Stimulated activated CD8-positive, alpha-beta memory T cell treated with anti-CD3 and anti-CD28 coated beads, Interleukin-7, amount 100 ng/mL, for 4 hours (primary cell): ENCODE data around the gene ZCCHC7.
"Not testable (repeated sequence)": the region's sequence is repeated elsewhere in the genome, so short reads cannot be mapped to it uniquely, and the experiment has no call there.

ENCODE experiments used
- DNase-seq, 2 donors: peaks; one replicate each; pipeline ENCODE4 v3.0.0-alpha.2; 2020; ENCODE audit warnings: low read depth in 2 of 2

The ZCCHC7 gene

DNA sequence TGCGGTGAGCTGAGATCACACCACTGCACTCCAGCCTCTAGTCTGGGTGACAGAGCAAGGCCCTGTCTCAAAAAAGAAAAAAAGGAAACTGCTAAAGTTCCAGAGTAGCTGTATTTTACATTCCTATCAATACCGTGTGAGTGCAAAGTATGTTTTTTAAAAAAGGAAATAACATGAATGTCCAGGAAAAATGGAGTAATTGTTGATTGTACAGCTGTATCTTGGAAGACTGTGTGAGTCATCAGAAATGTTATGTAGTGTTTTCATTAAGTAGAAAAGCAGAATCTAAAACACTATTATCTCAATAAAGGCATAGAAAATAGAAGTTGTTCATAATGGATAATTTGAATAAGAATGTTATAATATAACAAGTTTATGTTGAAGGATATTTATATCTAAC lies 53.9 kb downstream of the ZCCHC7 start:
- no peak for DNase-seq

GRCh38 chr9:37178742-37179141 lies 58.4 kb downstream of the ZCCHC7 start:
- DNase-seq: no peak

GRCh38 chr9:37179576-37179975 lies 59.2 kb downstream of the ZCCHC7 start:
- DNase-seq: no peak

DNA sequence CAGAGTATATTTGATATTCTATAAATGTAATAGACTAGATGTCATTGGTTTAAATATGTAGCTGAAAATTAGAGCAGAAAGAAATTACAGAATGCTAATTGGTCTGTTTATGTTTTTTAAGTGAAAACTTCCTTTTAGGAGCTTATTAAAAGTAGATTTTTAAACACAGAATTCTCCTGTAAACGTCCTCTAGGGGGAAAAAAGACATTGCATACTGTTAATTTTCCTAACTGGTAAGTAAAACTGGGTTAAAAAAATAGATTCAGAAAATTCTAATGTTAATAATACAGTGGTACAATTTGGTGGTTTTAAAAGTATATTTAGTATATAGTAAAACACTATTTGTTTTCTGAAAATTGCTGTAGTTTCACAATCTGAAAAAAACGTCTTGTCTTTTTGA lies 59.8 kb downstream of the ZCCHC7 start:
- no peak for DNase-seq

DNA sequence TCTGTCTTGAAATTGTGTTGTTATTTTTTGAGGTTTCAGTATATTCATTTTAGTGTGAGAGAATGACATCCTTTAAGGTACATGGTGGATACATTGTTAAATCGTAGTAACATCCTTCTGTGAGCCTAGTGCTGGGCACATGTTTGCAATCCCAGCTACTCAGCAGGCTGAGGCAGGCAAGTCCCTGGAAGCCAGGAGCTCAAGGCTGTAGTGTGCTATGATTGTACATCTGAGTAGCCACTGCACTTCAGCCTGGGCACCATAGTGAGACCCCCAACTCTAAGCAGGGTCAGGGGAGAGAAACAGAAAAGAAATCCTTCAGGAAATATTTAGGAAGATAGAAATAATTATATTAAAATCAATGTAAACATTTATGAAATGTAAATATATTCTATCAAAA lies 62.3 kb downstream of the ZCCHC7 start:
- DNase-seq: no peak

DNA sequence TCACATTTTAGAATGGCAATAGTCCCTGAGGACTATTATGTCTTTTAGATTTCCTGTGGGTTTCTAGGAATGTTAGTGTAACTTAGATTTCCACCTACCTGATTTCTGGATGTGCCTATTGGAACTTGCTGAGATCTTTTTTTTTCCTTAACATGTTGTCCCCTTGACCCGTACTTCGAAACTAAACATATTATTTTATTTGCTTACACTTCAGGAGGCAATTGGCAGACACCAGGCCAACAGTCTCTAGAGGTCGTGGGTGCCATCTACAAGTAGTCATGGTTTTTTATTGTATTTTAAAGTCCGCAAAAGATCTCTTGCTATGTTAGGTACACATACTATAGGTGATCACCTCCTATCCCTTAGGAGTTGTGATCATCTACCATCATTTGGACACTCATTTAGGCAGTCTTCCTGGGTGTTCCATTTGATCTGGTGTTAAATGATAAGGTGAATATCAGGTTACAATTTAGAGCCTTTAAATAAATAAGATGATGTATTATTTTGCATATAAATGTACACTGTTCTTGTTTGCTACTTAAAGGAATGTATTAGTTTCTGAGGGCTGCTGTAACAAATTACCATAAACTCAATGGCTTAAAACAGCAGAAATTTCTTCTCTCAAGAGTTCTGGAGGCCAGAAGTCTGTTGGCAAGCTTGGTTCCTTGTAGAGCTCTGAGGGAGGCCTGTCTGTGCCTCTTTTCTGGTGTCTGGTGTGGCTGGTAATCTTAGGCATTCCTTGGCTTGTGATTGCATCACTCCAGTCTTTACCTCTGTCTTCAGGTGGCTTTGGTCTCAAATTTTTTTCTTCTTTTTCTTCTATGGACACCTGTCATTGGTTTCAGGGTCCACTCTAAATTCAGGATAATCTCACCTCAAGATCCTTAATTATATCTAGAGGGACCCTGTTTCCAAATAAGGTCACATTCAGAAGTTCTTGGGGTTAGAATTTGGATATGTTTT lies 64.8 kb downstream of the ZCCHC7 start:
- DNase-seq: no peak

DNA sequence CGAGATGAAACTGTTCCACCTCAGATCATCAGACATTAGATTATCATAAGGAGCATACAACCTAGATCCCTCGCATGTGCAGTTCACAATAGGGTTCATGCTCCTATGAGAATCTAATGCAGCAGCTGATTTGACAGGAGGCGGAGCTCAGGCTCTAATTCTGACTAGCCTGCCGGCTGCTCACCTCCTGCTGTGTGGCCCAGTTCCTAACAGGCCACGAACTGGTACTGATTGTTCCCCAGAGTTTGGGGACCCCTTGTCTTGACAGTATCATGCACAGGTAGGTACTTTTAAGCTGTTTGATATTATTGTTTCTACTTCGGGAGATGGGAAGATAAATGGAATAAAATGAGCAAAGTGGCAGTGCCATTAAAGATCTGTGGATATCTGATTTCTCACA lies 66.9 kb downstream of the ZCCHC7 start:
- DNase-seq: no peak

- no peak for DNase-seq
Measured at GRCh38 chr9:37187713-37188439, 67.5 kb downstream of the ZCCHC7 start.

- DNase-seq: not testable (repeated sequence)
Measured at GRCh38 chr9:37190739-37191138, 70.4 kb downstream of the ZCCHC7 start.

DNA sequence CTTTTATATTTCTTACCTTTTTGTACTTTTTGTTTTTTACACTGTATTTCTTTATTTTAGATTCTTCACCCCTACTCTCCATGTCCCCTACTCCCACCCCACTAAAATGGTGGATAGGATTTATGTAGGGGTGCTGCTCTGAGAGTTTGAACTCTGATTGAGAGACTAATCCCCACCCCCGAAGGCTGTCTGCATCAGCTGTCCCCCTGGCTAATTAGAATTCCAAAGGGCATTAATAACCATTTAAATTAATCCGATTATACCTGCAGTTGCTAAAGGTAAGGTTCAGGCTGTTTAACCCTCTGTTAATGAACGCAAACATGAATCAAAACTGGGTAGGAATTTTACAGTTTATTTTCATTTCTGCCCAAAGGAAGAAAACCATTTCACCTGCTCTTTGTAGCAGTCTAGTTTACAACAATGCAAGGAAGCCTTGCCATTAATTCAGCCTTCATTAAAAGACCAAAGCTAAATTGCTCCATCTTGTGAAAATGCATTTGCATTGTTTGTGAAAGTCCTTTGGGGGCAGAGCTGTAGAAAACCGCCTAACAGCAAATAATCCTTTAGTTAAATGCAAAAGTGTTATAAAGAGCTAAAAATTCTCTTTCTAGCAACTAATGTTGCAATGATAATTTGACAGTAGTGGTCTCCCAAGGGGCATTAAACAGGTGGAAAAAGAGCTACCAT lies 71.2 kb downstream of the ZCCHC7 start:
- no peak for DNase-seq

- DNase-seq: no peak
Measured at GRCh38 chr9:37192803-37193202, 72.4 kb downstream of the ZCCHC7 start.

DNA sequence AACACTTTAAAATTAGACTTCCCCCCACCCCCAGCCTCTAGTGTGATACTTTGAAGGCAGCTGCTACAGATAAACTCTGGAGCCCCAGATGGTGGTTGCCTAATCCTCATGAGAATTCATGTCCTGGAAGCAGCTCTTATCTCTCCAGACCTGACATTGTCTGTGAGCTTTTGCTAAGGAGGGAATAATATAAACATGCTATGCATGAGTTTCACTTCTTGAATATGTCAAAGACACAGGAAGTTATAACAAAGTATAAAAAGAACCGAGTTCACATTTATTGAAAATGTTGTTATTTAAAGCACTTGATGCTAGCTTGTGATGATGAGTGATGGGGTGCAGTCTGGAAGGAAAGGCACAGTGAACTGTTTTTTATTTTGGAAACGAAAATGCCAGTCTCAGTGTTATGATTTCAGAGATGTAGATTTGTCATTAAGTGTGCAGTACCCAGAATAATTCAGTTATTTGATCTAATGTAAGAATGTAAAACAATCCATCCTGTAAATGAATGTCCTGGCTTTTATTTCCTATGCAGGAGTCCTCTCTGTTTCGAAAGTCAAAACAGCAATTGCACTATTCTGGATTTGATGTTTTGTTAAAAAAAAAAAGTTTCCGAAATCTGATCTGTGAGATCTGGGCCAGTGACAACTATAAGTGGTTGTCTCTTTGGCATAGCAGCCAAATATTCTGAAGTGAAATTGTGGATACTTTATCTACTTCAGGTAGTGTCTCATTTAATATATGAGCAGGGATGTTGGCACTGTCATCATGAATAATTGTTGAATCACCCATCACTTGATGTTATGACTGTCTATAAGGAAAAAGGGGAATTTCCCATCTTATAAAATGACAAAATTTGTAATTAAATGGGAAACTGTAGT lies 77.0 kb downstream of the ZCCHC7 start:
- no peak for DNase-seq

GRCh38 chr9:37198039-37198729 lies 77.8 kb downstream of the ZCCHC7 start:
- no peak for DNase-seq

- no peak for DNase-seq
Measured at GRCh38 chr9:37198831-37199230, 78.5 kb downstream of the ZCCHC7 start.

DNA sequence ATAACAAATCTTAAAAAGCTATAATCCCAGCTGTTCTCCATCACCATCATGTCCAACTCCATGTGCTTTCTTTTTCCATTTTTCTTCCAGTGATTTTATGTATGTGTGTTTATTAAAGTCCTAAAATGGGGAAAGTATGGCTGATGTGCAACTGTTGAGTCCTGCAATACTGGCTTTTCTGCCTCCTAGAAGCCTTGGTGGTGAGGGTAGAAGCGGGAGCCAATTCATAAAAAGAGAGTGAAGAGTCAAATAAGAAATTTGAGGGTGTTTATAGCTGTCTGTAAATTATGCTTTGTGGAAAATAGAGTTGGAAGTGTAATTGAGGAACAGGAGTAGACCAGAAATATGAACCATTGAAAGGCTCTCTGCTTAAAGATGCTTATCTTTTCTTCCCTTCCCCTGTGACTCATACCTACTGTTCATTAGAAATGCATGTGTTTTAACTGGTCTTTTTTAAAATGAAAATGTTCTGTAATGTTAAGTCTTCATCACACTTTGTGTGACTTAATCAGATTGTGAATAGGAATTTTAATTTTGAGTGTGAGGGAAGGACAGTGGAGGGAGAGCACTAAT lies 80.1 kb downstream of the ZCCHC7 start:
- DNase-seq: no peak

GRCh38 chr9:37201581-37201980 lies 81.2 kb downstream of the ZCCHC7 start:
- DNase-seq: no peak

DNA sequence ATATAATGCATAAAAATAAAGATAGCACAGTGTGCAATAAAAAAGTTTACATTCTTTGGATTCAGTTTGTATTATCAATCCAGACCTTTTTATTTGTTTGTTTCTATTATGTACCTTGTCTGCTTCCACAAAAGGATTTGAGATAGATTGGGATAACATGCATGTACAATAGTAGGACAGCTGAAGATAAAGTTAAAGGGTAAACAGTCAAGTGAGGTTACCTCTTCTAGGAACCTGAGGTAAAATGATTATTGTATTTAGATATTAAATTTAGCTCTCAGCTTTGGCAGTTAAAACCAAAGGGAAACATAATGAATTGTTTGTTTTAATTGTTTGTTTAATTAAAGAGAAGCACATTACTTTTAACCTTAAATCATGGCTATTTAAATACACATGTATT lies 81.7 kb downstream of the ZCCHC7 start:
- no peak for DNase-seq

DNA sequence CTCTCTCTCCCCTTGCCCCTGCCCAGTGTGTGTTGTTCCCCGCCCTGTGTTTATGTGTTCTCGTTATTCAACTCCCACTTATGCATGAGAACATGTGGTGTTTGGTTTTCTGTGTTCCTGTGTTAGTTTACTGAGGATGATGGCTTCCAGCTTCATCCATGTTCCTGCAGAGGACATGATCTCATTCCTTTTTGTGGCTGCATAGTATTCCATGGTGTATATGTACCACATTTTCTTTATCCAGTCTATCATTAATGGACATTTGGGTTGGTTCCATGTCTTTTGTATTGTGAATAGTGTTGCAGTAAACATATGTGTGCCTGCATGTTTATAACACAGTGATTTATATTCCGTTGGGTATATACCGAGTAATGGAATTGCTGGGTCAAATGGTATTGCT lies 83.1 kb downstream of the ZCCHC7 start:
- DNase-seq: not testable (repeated sequence)

DNA sequence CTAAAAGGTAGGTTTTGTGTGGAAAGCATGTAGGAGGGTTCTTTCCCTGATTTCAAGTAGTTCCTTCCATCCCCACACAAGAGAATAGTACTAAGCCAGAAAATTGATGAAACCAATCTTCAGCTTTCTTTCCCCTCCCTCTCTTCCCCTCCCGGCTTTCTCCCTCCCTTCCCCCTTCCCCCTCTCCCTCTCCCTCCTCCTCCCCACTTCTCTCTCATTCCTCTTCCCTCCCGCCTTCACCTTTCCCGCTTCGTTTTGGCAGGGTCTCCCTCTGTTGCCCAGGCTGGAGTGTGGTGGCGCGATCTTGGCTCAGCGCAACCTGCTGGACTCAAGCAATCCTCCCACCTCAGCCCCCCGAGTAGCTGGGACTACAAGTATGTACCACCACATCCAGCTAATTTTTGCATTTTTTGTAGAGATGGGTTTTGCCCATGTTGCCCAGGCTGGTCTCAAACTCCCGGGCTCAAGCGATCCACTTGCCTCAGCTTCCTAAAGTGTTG lies 85.8 kb downstream of the ZCCHC7 start:
- no peak for DNase-seq
